CD4-positive, alpha-beta T cell treated with Interleukin-21 for 1 hour (primary cell): ENCODE results near the gene MYLK.
A peak's percentile ranks its signal among the peaks of the same experiment; 100 is the strongest.
"Not testable (repeated sequence)": the region's sequence is repeated elsewhere in the genome, so short reads cannot be mapped to it uniquely, and the experiment has no call there.

Experiments
- DNase-seq: peaks from one replicate; pipeline ENCODE4 v3.0.0-alpha.2; 2020

MYLK gene

DNA sequence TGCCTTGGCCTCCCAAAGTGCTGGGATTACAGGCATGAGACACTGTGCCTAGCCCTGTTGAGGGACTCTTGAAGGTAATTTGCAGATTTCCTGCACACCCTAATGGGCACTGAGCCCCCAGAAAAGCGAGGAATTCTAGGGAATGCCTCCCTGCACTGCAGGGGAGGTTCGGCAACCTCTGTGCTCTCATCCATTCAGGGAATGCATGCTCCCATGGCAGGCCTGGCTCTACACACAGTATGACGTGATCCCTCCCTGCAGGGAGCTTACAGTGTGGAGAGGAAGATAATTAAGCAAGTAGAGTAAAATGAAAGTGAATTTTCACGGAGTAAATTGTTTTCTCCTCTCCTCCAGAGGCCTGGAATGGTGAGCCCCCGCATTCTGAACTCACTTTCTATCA is 166.0 kb downstream of the MYLK start:
- no peak for DNase-seq

DNA sequence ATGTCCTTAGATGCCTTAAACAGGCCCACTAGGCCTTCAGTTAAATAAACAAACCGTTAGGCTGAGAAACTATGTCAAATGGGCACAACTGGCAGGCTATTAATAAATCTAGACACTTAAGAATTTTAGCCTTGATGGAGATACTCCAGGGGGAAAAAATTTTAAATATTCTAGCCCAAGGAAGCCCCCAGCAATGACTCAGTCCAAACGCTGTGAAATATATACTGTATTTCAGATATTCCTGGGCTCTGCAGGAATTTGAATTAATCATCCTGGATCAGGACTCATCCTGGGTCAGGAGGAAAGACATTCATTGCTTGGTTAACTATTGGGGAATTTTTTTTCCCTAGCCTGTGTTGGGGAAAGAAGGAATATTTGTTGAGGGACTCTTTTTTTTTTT is 166.7 kb downstream of the MYLK start:
- not testable (repeated sequence) for DNase-seq

DNA sequence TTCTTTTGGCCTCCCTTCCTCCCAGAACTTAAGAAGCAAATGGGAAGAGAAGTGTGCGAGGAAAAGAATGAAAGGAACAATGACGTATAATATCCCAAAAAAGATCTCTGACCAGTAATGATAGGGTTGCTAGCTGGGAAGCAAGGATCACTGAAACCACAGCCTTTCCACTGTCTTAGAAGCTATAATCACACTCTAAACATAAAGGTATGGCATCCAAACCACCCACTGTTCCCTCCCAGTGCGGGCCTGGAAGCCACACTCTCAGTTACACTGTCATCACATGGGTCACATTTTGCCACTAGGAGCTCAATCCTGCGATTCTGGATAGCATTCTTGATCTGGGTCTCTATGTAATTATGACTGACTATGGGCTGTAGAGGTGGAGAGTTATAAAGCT is 167.7 kb downstream of the MYLK start:
- DNase-seq = no peak

DNA sequence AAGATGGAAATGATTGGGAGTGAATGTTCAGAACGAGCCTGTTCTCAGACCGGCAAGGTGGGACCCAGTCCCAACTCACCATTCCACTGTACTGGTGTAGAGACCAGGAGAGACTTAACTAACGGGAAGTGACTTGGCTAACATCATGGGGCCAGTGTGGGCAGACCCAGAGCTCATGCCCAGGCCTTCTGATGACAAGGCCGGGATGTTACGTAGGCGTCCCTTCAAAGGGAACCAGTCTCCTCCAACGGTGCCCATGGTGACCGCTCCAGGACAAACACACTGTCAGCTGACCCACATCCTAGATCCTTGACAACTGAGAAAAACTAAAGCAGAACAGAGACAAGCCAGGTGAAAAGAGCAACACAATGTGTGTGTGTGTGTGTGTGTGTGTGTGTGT is 170.9 kb downstream of the MYLK start:
- no peak for DNase-seq

DNA sequence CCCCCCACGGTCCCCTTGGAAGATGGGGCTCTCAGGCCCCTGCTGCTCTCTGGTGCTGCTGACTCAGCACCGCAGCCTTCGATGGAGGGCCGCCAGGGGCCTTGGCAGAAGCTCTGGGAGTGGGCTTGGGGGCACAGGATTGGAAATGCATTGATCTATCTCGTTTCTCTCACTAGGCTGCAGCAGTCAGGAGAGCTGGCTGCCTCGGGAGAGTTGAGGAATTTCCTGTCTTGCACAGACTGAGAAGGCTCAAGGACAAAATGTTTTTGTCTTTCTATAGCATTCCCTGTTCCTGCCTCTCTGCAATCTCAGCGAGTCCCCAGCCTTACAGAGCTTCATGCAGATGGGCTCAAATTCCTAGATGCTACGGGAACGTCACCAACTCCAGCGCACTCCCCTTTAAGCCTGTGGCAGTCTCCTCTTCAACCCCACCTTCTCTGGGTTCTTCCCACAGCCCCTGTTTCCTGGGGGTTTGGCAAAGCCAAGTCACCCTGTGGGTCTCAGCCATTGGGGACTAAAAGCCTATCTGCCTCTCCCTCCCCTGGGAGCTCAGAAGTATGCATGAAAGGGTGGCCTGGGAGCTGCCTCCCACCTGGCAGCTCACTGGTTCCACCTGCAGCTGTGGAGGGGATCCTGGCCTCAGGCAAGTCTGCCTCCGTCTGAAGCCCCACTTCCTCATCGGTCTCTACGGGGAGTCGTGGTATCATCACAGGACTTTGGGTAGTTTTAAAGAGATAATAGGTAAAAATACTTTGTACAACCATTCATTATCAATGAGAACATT is 171.9 kb downstream of the MYLK start:
- no peak for DNase-seq

DNA sequence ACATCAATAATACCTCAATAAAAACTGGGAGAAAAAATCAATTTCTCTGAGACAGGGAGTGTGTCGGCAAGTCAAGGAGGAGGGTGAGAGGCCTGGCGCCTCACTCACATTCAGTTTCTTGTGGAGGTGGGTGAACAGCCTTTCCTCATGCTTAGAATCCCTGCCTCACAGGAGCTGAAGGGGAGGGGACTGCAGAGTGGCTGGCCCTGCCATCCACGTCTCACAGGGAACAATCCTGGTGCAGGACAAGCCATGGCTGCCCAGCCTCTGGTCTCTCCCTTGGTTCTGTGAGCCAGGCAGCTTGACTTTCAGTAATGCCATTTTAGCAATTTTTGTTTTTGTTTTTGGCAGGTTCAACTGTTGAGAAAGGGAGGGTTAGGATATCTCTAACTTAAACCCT is 172.8 kb downstream of the MYLK start:
- DNase-seq = no peak

DNA sequence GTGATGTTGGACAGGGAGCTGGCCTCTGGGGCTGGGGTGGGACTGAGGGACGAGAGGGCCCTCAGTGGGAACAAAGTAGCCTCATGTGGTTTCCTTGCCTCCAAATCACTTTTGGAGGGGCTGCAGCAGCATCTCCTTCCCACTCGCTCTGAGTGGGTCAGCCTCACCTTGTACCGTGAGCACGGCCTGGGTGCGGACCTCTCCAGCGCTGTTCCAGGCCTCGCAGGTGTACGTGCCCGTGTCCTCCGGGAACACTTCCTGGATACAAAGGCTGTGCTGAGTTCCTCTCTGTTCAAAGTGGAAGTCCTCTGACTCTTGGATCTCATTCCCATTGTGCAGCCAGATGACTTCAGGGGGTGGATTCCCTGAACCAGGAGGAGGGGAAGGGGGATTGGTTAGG is 175.6 kb downstream of the MYLK start:
- DNase-seq = no peak

DNA sequence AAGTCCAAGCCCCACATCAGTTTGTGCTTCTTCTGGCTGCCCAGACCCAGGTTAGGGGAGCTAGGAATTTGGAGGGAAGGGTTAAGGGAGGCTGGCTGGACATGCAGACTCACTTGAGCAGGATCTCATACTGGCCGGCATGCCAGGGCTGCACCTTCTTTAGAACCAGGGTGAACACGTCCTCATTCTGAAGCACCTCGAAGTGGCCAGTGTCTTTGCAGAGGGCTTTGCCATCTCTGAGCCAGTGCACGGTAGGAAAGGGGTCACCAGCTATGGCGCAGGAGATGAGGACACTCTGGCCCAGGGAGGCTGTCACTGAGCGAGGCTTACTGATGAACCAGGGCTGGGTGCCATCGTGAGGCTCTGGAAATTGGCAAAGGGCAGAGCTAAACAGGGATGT is 176.5 kb downstream of the MYLK start:
- DNase-seq = not testable (repeated sequence)

DNA sequence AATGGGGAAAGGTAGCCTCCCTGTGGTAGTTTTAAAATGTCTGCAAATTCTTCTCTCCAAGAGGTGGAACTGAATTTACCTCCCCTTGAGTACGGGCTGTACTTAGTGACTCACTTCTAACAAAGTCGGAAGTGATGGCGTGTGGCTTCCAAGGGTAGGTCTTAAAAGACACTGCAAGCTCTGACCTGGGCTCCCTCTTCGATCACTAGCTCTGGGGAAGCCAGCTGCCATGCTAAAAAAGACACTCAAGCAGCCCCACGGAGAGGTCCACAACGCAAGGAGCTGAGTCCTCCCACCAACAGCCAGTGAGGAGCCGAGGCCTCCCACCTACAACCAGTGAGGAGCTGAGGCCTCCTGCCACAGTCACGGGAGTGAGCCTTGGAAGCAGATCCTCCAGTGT is 177.3 kb downstream of the MYLK start:
- DNase-seq = no peak

DNA sequence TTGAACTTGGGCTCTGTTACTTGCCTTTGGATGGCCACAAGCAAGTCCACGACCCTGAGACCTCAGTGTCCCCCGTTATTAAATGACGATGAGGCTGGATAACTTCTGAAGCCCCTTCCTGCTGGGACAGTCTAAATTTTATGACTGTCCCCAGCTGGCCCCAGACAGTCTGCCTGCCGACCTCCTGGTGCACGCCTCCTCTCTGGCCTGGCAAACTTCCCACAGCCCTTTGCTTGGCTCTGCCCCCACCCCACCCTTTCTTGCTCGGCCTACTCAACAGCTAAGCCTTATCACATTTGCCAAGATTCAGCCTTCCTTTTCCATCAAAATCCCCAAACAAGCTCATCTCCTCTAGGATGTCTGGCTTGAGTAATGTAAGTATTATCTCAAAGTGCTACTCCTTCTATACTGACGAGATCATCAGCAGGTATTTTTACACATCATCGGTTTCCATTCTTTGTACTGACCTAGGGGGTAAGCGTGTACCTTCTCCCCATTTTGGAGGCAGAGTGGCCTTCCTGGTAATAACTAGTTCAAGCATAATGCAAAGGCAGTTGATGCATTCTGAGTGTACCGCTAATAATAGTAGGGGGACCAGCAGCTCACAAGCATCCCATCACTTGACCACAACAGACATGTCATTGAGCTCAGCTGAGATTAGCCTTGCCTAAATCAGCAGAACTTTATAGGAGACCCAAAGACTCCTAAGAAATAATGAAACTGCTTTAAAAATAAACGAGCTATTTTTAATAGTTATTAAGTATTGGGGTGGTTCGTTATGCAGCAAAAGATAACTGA is 178.4 kb downstream of the MYLK start:
- no peak for DNase-seq

DNA sequence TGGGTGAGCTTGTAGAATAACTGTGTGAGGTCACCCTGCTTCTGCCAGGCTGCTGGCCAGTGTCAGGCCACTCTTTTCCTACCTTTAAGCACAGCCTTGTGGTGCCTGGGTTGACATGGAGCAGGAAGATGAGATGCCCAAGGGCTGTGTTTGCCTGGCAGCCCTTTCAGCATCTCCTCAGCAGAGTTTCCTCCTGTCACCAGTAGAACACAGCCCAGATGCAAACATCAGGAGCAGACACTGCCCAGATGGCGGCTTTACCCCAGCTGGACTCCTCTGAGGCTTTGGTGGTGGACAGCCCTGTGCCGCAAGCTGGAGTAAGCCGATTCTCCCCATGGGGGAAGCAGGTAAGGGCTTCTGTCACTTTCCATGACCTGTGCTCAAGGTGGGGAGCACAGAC is 180.5 kb downstream of the MYLK start:
- DNase-seq = not testable (repeated sequence)

DNA sequence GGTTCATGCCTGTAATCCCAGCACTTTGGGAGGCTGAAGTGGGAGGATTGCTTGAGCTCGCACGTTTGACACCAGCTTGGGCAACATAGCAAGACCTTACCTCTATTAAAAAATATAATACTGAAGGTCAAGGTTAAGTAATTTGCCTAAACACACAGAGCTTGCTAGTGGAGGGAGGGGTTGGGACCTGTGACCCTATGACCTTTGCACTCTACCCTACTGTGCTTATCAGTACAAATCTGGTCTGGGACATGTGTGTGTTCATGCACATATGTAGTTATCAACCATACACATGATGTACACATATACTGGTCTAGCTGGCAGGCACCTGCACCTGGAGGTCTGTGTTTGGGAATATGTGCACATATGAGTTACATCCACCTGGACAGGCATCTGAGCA is 181.4 kb downstream of the MYLK start:
- no peak for DNase-seq

DNA sequence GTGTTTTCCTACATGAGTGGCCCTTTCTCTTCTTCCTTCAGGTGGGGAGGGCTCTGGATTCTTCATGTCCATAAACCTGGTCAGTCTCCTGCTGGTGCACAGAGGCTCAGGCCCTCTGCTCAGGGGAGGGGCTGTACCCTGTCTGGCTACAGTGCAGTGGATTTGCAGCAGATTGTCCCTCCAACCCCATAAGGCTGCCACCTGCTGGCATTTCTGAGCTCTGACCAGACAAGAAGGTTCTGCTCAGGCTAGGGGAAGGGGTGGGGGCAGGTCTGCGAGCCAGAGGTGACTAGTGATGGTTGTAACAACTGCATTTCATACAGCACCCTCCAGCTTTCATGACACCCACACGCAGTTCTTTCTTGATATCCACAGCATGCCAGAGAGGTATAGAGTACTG is 182.1 kb downstream of the MYLK start:
- peak; percentile 13 for DNase-seq

DNA sequence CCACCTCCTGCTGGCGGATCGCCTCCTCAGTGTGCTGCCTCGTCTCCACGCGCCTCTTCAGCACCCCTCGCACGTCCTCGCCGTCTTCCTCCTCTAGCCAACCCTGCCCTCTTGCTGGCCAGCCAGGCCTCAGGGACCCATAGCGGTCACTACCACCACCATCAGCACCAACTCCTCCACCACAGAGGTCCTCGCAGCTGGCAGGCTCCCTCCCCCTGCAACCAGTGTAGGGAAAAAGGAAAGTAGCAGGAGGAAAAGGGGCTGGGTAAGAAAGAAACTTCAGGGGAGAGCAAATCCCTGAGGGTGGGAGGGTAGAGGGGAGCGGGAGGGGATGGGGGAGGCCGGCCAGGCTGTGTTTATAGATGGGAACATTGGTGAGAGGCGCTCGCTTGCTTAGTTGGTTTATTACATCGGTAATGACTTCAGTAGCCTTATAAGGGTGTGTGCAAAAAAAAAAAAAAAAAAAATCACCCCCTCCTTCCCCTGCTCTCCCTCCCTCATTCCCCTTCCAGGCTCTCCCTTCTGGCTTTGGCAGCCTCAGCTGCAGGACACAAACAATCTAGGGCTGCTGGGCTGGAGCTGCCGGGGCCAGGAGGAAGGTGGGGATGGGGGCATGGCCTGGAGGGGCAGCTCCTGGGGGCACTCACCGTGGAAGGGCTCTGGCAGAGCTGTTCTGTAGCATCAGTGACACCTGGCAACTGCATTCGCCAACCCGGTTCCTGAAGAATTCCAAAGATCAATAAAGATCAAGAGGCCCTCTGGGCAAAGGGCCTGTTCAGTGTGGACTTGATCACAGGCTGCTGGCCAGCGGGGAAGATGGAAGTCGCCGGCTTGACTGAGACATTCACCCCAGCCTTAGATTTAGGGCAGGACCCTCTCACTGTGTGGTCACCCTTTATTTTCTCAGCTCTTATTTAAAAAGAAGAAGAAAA is 183.1 kb downstream of the MYLK start:
- DNase-seq = no peak

DNA sequence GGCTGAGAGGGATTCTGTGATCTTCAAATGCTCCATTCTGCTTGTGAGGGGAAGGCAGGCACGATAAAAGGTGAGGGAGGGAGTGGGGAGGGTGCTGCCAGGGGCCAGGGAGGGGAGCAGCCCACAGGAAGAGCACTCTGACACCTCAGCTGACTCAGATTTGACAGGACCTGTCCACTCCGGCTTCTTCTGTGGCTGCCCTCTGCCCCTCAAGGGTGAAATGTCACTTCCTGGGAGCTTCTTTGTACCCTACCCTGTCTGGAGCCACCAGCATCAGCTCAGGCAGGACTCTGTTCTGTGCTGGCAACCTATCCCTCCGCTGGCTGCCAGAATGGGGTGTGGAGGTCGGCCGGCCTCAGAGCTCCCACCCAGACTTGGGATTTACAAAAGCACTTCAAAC is 185.3 kb downstream of the MYLK start:
- DNase-seq = no peak

DNA sequence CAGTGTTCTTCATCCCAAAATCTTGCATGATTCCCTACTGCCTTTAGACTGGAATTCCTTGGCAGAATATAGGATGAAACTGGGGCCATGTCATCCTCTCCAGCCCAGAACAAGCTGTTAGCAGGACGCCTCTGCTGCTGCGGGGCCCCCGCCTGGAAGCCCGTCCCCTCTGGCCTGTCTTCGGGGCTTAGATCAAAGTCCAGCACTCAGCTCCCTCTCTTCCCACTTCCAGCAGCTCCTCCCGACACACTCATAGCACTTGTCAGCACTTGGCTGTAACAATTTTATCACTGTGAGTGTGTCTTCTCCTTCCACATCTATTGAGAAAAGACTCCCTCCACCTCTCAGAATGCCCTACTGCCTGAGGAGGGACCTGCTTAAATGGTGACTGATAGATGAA is 187.3 kb downstream of the MYLK start:
- DNase-seq = no peak

DNA sequence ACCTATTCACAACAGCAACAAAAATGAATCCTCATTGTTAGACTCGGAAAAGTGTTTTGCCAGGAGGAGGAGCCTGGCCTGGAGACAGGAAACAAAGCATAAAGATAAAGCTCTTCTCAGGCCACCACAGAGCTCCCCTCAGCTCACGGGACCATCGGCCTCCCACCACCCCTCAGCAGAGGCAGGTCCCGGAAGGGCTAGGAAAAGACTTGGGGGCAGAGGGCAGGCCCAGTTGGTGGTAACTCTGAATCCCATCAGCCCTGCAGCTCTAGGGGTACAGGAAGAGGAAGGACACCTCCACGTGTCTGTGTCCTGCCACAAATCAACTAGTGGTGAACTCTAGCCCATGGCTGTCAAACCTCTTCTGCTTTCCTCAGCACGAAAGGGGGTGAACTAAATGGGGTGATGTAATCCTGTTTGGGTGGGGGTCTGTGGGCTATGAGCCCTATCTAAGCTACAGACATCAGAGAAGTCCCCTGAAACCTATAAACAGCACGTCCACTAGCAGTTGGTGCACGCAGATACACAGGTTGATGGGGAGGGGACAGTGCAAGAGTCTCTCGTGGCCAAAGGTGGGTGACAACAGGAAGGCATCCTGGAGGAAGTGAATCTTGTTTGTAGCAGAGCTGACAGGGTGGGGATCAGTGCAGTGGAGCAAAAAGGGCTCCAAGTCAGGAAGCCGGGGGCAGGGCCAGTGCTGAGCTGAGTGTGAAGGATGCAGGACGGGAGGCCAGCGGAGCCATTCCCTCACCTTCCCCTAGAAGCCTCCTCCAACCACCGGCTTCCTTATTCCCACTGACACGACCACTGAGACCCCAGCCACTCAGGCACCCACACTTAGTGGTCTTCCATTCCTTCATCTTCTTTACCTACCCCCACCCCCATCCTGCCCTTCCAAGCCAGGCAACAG is 188.1 kb downstream of the MYLK start:
- no peak for DNase-seq

DNA sequence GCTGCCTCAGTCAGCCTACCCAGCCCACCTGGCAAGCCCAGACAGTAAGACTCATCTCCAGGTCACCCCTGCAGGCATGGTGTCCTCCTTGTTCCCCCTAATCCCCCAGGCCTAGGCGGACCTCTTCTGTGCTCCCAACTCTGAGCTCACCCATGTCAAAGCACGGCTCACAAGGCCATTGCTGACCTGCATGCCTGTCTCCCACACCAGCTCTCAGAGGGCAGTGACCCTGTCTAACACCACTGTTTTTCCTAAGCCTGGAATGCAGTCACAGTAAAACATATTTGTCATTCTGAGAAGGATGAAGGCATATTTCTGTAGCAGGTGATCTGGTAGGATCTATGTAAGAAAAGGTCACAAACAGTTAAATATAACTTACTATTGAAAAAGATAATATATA is 189.0 kb downstream of the MYLK start:
- no peak for DNase-seq

DNA sequence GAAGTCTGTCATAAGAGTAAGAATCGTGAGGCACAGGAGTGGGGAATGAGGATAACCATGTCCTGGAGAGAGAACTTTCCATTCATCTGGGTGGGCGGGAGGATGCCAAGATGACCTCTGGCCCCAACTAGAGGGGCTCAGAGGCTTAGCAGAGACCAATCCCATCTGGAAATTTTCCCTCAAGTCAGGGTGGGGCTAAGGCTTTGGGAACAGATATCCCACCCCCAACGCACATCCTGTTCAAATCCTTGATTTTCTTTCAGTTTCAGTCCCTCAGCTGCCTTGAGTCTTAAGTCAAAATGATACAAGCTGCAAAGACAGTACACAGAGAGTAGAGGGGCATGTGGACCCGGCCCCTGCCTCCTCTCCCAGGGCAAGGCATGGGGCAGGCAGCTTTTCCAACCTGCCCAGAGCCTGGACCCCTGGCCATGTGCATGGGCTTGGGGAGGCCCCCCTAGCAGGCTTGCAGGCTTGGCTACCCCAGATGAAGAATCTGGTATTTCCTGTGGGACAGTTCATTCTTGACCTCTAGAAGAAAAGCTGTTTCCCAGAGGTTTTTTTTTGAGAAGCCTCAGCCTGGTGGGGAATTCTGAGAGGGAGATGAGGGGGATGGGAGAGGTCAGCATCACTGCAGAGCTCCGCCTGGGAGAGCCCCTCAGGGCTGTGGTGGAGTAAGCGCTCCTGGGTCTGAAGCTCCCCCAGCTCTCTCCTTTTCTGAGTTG is 189.6 kb downstream of the MYLK start:
- DNase-seq = no peak

DNA sequence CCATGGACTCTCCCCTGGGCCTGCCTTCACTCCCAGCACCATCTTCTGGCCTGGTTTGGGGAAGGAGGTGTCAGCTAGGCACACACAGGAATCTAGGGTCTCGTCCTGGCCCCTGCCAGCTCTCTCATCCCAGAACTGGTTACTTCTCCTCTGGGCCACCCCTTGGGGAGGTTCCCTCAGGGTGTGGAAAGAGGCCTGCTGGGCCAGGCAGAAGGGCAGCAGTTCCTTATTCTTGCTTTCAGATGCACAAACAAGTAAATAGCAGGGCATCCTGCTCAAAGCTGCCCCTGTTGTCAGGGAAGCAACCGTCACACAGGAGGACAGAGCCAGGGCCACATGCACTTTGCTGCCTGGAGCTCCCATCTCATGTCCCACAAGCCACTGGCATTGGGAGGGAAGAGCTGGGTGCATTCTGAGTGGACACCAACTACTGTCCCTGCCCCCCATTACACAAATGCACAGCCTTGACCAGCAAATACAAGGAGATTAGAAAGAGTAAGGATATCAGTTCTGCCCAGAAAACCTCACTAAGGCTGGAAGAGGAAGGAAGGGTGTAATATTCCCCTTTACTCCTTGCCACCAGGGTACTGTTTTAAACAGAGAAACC is 190.4 kb downstream of the MYLK start:
- DNase-seq = peak; percentile 7

DNA sequence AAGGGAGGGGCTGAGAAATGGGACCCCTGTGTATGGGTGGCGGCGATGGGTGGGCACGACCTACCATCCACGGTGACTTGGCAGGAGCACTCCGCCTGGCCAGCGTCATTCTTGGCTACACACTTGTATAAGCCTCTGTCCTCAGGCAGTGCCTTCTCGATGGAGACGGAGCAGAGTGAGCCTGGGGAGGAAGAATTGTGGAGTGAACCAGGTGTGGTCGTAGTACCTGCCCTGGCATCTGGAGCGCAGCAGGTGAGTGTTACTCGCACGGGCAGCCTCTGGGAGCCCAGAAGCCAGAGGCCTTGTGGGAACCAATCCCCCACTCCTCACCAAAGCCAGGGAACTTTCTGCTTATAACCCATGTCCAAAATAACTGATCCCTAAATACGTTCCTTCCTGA is 191.5 kb downstream of the MYLK start:
- DNase-seq = no peak
